GM12878 (cell line): ENCODE measurements around the gene INO80B. TPM values are rescaled to one million over a fixed set of nuclear protein-coding genes. Genes with fewer than 3 reads are reported as not detected.
A peak's percentile ranks its signal among the peaks of the same experiment; 100 is the strongest.

Source experiments
- ATAC-seq: fragments of 200-7000 bp; cut with Tn5 transposase; 3 replicates; pipeline ENCODE4 v1.9.1; 2020; ENCODE audit warnings: mild to moderate bottlenecking, moderate library complexity
- BruUV-seq: library from RNA; stranded (reverse); fragments of 400-500 nt; replicated peaks from 2 replicates; lab custom pipeline; 2021; lab: Mats Ljungman, UMichigan
- CTCF ChIA-PET: fragments of 300-600 bp; sonication (Branson Sonifier 250); formaldehyde crosslinking; extraction: SDS; loops from one replicate; lab custom pipeline; 2021; ENCODE audit warnings: inconsistent platforms; lab: Yijun Ruan, JAX
- POLR2A ChIA-PET: fragments of 350-600 bp; formaldehyde crosslinking; extraction: SDS; loops from one replicate; lab custom pipeline; 2021; ENCODE audit warnings: inconsistent platforms; lab: Charles Lee
- RAD21 ChIA-PET: fragments of 300-600 bp; sonication (Branson Sonifier 250); formaldehyde crosslinking; loops from one replicate; lab custom pipeline; 2023; ENCODE audit warnings: antibody characterized with exemption; ENCODE audit not compliant: unreplicated experiment; lab: Charles Lee
- SMC1A ChIA-PET: fragments of 300-600 bp; sonication (Branson Sonifier 250); formaldehyde crosslinking; loops from one replicate; lab custom pipeline; 2023; ENCODE audit not compliant: unreplicated experiment, uncharacterized antibody; lab: Charles Lee
- DNase-seq: peaks from one replicate; pipeline ENCODE4 v3.0.0-alpha.2; 2011; ENCODE audit warnings: low read depth, low spot score
- FAIRE-seq: peaks from 3 replicates; lab custom pipeline; 2011; peaks lifted over from hg19 to GRCh38; lab: Jason Lieb, UNC
- H2AFZ ChIP-seq: 2 replicates; pipeline ENCODE4 v1.6.0; 2011; ENCODE audit warnings: low read depth, low read length, control low read depth; ENCODE audit not compliant: control insufficient read depth
- H3K27ac ChIP-seq: 2 replicates; pipeline ENCODE4 v1.5.1; 2011; ENCODE audit warnings: control low read depth; ENCODE audit not compliant: control insufficient read depth, insufficient read depth
- H3K27me3 ChIP-seq, 2 experiments: replicated peaks in 1 of 2; 2 replicates each; pipeline versions ENCODE4 v1.6.0 to v1.6.1; 2011; ENCODE audit warnings: low read length in 1 of 2; ENCODE audit not compliant: control insufficient read depth in 2 of 2, insufficient read depth in 2 of 2
- H3K36me3 ChIP-seq, 2 experiments: 2 replicates each; pipeline ENCODE4 v1.5.1; 2011; ENCODE audit warnings: low read length in 1 of 2; ENCODE audit not compliant: control insufficient read depth in 2 of 2, insufficient read depth in 2 of 2
- H3K4me1 ChIP-seq: 2 replicates; pipeline ENCODE4 v1.6.1; 2011; ENCODE audit warnings: mild to moderate bottlenecking, low read length, moderate library complexity, mixed read lengths; ENCODE audit not compliant: control insufficient read depth, insufficient read depth
- H3K4me2 ChIP-seq: 2 replicates; pipeline ENCODE4 v1.6.0; 2011; ENCODE audit warnings: control low read depth; ENCODE audit not compliant: control insufficient read depth, insufficient read depth
- H3K4me3 ChIP-seq: fragments of 200-600 bp; sonication (generic); 2 replicates; pipeline ENCODE4 v1.5.1; 2016
- H3K79me2 ChIP-seq: 2 replicates; pipeline ENCODE4 v1.6.0; 2011; ENCODE audit warnings: low read length; ENCODE audit not compliant: control insufficient read depth, insufficient read depth
- H3K9ac ChIP-seq: 2 replicates; pipeline ENCODE4 v1.8.0; 2011; ENCODE audit warnings: low read length, control low read depth, mixed read lengths; ENCODE audit not compliant: control insufficient read depth, insufficient read depth
- H3K9me3 ChIP-seq: replicated peaks from 3 replicates; pipeline ENCODE4 v1.5.1; 2011; ENCODE audit warnings: mild to moderate bottlenecking, low read length; ENCODE audit not compliant: control insufficient read depth, insufficient read depth
- H4K20me1 ChIP-seq: 2 replicates; pipeline ENCODE4 v1.6.0; 2011; ENCODE audit not compliant: control insufficient read depth, insufficient read depth
- CUX1 ChIP-seq: IDR thresholded peaks from 2 replicates; pipeline ENCODE4 v1.6.1; 2012; ENCODE audit warnings: improper control_type of control experiment, low read depth, low read length; ENCODE audit not compliant: insufficient replicate concordance
- EZH2 ChIP-seq: IDR thresholded peaks from 2 replicates; pipeline ENCODE4 v1.6.1; 2012; ENCODE audit warnings: low read depth, mild to moderate bottlenecking, control low read depth, inconsistent platforms, low read length, borderline replicate concordance; ENCODE audit not compliant: control insufficient read depth
- HDAC2 ChIP-seq: fragments of 200-600 bp; sonication (generic); IDR thresholded peaks from 2 replicates; pipeline ENCODE4 v1.6.1; 2017
- HDAC6 ChIP-seq: fragments of 200-600 bp; sonication (generic); IDR thresholded peaks from one replicate; pipeline ENCODE4 v1.8.0; 2017; ENCODE audit warnings: antibody characterized with exemption; ENCODE audit not compliant: unreplicated experiment
- POLR2A ChIP-seq: IDR thresholded peaks from 2 replicates; pipeline ENCODE4 v1.6.1; 2011; ENCODE audit warnings: low read depth, mild to moderate bottlenecking, low read length
- ZNF24 ChIP-seq: fragments of 450-650 bp; IDR thresholded peaks from 2 replicates; pipeline ENCODE4 v1.6.1; 2017; ENCODE audit warnings: antibody characterized with exemption, mild to moderate bottlenecking
- WGBS: methylation state at CpG from one replicate; pipeline ENCODE4 v1.1.6; 2016; ENCODE audit warnings: low lambda C conversion rate; ENCODE audit not compliant: insufficient replicate concordance, insufficient coverage; ENCODE audit errors: missing lambda C conversion rate; 5-methylcytosine and 5-hydroxymethylcytosine counted together
- in situ Hi-C: fragments of 300-500 bp; cut with MboI; formaldehyde crosslinking; loops from 9 replicates; pipeline ENCODE4 v1.14.3; 2018; ENCODE audit warnings: mixed read lengths
- intact Hi-C: fragments of 100-400 bp; cut with micrococcal nuclease; formaldehyde crosslinking; loops from one replicate; pipeline ENCODE4 v1.14.2; 2022; ENCODE audit not compliant: unreplicated experiment
- polyA plus RNA-seq, 11 experiments: library from polyadenylated mRNA; depleted of rRNA in 4 of 11; unstranded in 6 of 11; stranded (reverse) in 5 of 11; fragments of >200 nt; fragmentation: Nextera tagmentation in 4 of 11; fragmentation: Illumina TruSeq in 1 of 11; extraction: Ambion mirVana in 4 of 11; extraction: Trizol in 1 of 11; gene quantifications; 1 replicate in 1 of 11; 2 replicates in 10 of 11; pipeline versions ENCODE4 v1.2.1 to v1.2.3, GENCODE V29; 2011 to 2016; ENCODE audit warnings: inconsistent platforms in 2 of 11, missing spikeins in 2 of 11, low read depth in 1 of 11
- total RNA-seq, 4 experiments: library from RNA; depleted of rRNA in 3 of 4; stranded (reverse); fragments of >200 nt in 3 of 4; fragmentation: Illumina TruSeq in 1 of 4; extraction: Trizol in 1 of 4; gene quantifications; 2 replicates each; pipeline versions ENCODE4 v1.2.1 to v1.2.3, GENCODE V29; 2013 to 2021

INO80B gene
- total and polyA plus RNA-seq, 10 of the 15 experiments (the other 5 are each of a cell fraction or from before 2014, with no cell fraction given): 1.3 to 26.7 (median 11.1) TPM

DNA sequence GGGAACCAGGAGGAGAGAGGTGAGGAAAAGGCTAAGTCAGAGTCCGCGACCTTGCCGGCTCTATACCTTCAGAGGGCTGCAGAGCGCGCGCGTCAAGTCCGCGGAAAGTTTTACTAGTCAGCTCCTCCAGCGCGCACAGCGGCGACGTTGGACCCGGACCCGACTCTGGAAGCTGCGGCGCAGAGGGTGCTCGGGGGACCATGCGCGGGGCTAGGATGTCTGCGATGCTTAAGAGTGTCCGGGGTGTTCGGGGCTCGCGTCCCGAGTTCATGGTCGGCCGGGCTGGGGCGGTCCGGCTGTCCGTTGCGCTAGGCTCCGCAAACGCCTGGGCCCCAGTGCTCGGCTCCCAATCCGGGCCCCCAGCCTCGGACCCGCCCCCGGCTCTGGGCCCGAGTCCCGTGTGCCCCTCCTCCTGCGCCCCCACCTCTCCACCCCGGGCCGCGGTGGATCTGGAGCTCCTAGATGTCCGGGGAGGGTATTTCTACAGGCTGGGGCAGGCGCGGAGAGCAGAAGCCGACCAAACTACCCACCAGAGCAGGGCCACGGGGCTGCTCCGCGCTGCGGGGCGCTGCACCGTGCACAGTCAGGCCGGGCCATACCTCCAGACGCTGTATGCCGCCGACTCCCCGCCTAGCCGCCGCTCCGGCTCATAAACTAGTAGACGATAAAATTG is 44.5 kb downstream of the INO80B start, which contains the start of gene LBX2:
Gene LBX2, minus strand, starts transcription at position 337 of the 673 bp plus-strand sequence. Its CDS starts 66 bp downstream, at position 271.
- no peaks in the 10 kb centered on the region for H3K79me2 ChIP-seq
- intact Hi-C loops: no loop called here

GRCh38 chr2:74499940-74500577 is 45.2 kb downstream of the INO80B start:
- WGBS: 83% methylated on average over 15 of the region's 15 CpGs
- intact Hi-C loops: no loop called here
- no peak for DNase-seq
- no peak overlapping the region for H2AFZ ChIP-seq
- ChIA-PET CTCF (interaction anchor here (1.4 to 13.9 kb wide), 4 partner anchors 17 to 87 kb away, joined by 4 to 231 read pairs (median 84); partner anchors contain the start of genes AUP1, CCDC142, DQX1 and HTRA2), POLR2A (interaction anchor here (1.1 kb wide), 1 partner anchor 29 kb away, joined by 3 read pairs; the partner anchor contains the start of gene AUP1), SMC1A (interaction anchor here (0.9 to 7.0 kb wide), 5 partner anchors 10 to 86 kb away, joined by 3 to 71 read pairs (median 4); partner anchors contain the start of gene DQX1), RAD21 (interaction anchor here (1.1 to 2.6 kb wide), 4 partner anchors 16 to 89 kb away, joined by 4 to 10 read pairs (median 6); partner anchors contain the start of genes CCDC142, INO80B and TTC31)
- peaks cover 15 to 25% of the 10 kb centered on the region in 2 experiments; a peak in 3 of 4 replicates for H3K27me3 ChIP-seq
- H3K27ac ChIP-seq: no peak overlapping the region
- H3K9ac ChIP-seq: no peak overlapping the region
- no peaks in the 10 kb centered on the region for H4K20me1 ChIP-seq
- no peak overlapping the region for H3K4me2 ChIP-seq
- H3K9me3 ChIP-seq: no peaks in the 10 kb centered on the region
- no peak for ATAC-seq
- H3K4me1 ChIP-seq: peaks cover 15% of the 10 kb centered on the region
- no peak for FAIRE-seq
- TF ChIP-seq CUX1 (no peak), ZNF24 (no peak), EZH2 (0 out of 2 replicates have a peak, but pooled peaks have one; percentile 78)
- H3K79me2 ChIP-seq: no peaks in the 10 kb centered on the region
- no peaks in the 10 kb centered on the region for H3K36me3 ChIP-seq
- H3K4me3 ChIP-seq: no peak overlapping the region
- in situ Hi-C loops: no loop called here
- BruUV-seq: no TSS peak

More for the DNA sequence above, 44.5 kb downstream of the INO80B start, which contains the start of gene LBX2:
- DNase-seq (no peak), FAIRE-seq (no peak), ATAC-seq (no peak)
- Histone ChIP-seq H3K4me1 (peaks cover 15% of the 10 kb centered on the region), H3K36me3 (no peaks in the 10 kb centered on the region), H3K4me3 (peak within 1 kb of the TSS; percentile 57; the same call in 1 of the 2 replicates), H3K27ac (no peak within 1 kb of the TSS), H4K20me1 (no peaks in the 10 kb centered on the region), H3K9ac (no peak within 1 kb of the TSS), H2AFZ (no peak within 1 kb of the TSS), H3K9me3 (no peaks in the 10 kb centered on the region), H3K4me2 (peak within 1 kb of the TSS; percentile 46), H3K27me3 (peaks cover 15 to 25% of the 10 kb centered on the region in 2 experiments; a peak in 3 of 4 replicates)
- in situ Hi-C loops: no loop called here
- CTCF ChIA-PET: interaction anchor here (0.6 to 13.9 kb wide), 2 partner anchors 77 to 87 kb away, joined by 4 to 231 read pairs; no protein-coding TSS in a partner anchor
- no TSS peak for BruUV-seq
- POLR2A ChIA-PET: no interaction called here
- WGBS: 44% methylated on average over 52 of the region's 65 CpGs
- RAD21 ChIA-PET: interaction anchor here (1.7 to 2.6 kb wide), 2 partner anchors 45 to 89 kb away, joined by 4 to 10 read pairs; partner anchors contain the start of gene INO80B
- TF ChIP-seq HDAC2 (no peak), POLR2A (0 out of 2 replicates have a peak, but pooled peaks have one; percentile 8), HDAC6 (peak; percentile 55)
- SMC1A ChIA-PET: interaction anchor here (1.3 to 7.0 kb wide), 2 partner anchors 58 to 87 kb away, joined by 3 to 71 read pairs; no protein-coding TSS in a partner anchor
